Prostate gland (tissue), 2 donors: ENCODE data around the gene FEM1C. TPM values are rescaled to one million over a fixed set of nuclear protein-coding genes. Genes with fewer than 3 reads are reported as not detected.
A peak's percentile ranks its signal among the peaks of the same experiment; 100 is the strongest.

ENCODE experiments used
- DNase-seq: peaks from one replicate; pipeline ENCODE4 v3.0.0-alpha.2; 2019; ENCODE audit warnings: low spot score
- H3K27ac ChIP-seq, 2 donors: fragments of 200-600 bp; sonication (generic); 2 replicates each; pipeline ENCODE4 v1.5.1; 2017 to 2019
- H3K27me3 ChIP-seq: fragments of 200-600 bp; sonication (generic); replicated peaks from 2 replicates; pipeline ENCODE4 v1.5.1; 2019; ENCODE audit not compliant: insufficient read depth
- H3K36me3 ChIP-seq, 2 donors: fragments of 200-600 bp; sonication (generic); 1 replicate in 1 of 2; 2 replicates in 1 of 2; pipeline versions ENCODE4 v1.5.1 to v1.8.1; 2017 to 2019
- H3K4me1 ChIP-seq: fragments of 200-600 bp; sonication (generic); replicated peaks from 2 replicates; pipeline ENCODE4 v1.5.1; 2019
- H3K4me3 ChIP-seq, 2 donors: fragments of 200-600 bp; sonication (generic); 2 replicates each; pipeline ENCODE4 v1.5.1; 2017 to 2019
- H3K9me3 ChIP-seq: fragments of 200-600 bp; sonication (generic); 2 replicates; pipeline ENCODE4 v1.5.1; 2017
- POLR2A ChIP-seq: fragments of 450-650 bp; IDR thresholded peaks from one replicate; pipeline ENCODE4 v1.6.1; 2016; ENCODE audit warnings: antibody characterized with exemption, mild to moderate bottlenecking
- POLR2AphosphoS5 ChIP-seq: sonication (generic); formaldehyde crosslinking; IDR thresholded peaks from one replicate; pipeline ENCODE4 v1.6.1; 2017; ENCODE audit warnings: antibody characterized with exemption
- WGBS: methylation state at CpG from one replicate; pipeline ENCODE4 v1.1.5; 2018; 5-methylcytosine and 5-hydroxymethylcytosine counted together
- intact Hi-C: fragments of 100-400 bp; cut with DNase I; formaldehyde crosslinking; loops from one replicate; pipeline ENCODE4 v1.14.2; 2022
- total RNA-seq, 2 donors: library from RNA; depleted of rRNA; stranded (reverse); fragments of >200 nt; gene quantifications; one replicate each; pipeline ENCODE4 v1.1.0, GENCODE V29; 2016
- TF ChIP-seq, protein P1 (sequence below), 4 experiments: fragments of 200-600 bp in 2 of 4; fragments of 450-650 bp in 2 of 4; sonication (generic) in 2 of 4; IDR thresholded peaks; 1 replicate in 3 of 4; 2 replicates in 1 of 4; pipeline ENCODE4 v1.5.1; 2016 to 2019; ENCODE audit warnings: antibody characterized with exemption in 4 of 4, mild to moderate bottlenecking in 2 of 4, moderate library complexity in 2 of 4

FEM1C gene
- total RNA-seq, 2 donors from 2014 or later, result 17.4 to 20.8 TPM

DNA sequence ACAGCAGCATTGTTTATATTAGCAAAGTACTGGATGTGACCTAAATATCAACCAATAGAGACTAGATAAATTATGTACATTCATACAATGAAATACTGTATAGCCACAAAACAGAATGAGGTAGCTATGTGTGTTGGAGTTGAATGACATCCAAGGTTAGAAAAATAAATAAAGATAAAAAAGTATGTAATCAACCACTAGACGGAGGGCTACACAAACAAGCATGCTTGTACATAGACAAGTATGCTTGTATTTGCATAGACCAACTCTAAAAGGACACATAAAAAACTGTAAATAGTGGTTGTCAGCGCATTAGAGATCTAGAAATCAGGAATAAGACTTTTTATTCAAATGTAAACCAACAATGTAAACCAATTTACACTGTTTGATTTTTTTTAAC is 3.0 kb downstream of the FEM1C start:
- DNase-seq, result no peak
- WGBS, result 19% methylated on average over 2 of the region's 2 CpGs
- Histone ChIP-seq H3K27ac (peak overlapping the region; percentile 98 to 99), H3K4me1 (no peaks in the 10 kb centered on the region), H3K4me3 (peak overlapping the region; percentile 83 to 85), H3K9me3 (no peaks in the 10 kb centered on the region), H3K27me3 (no peaks in the 10 kb centered on the region), H3K36me3 (no peaks in the 10 kb centered on the region)
- intact Hi-C loops, result loop anchor here (5.0 to 10.0 kb wide), 3 partner anchors 83 to 303 kb away; partner anchors contain the start of genes AP3S1, ATG12 and TMED7
- TF ChIP-seq POLR2A, result no peak
- TF ChIP-seq, protein P1, sequence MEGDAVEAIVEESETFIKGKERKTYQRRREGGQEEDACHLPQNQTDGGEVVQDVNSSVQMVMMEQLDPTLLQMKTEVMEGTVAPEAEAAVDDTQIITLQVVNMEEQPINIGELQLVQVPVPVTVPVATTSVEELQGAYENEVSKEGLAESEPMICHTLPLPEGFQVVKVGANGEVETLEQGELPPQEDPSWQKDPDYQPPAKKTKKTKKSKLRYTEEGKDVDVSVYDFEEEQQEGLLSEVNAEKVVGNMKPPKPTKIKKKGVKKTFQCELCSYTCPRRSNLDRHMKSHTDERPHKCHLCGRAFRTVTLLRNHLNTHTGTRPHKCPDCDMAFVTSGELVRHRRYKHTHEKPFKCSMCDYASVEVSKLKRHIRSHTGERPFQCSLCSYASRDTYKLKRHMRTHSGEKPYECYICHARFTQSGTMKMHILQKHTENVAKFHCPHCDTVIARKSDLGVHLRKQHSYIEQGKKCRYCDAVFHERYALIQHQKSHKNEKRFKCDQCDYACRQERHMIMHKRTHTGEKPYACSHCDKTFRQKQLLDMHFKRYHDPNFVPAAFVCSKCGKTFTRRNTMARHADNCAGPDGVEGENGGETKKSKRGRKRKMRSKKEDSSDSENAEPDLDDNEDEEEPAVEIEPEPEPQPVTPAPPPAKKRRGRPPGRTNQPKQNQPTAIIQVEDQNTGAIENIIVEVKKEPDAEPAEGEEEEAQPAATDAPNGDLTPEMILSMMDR (IDR thresholded peaks at IDR 0.05), result no peak
- no peak for TF ChIP-seq POLR2AphosphoS5

DNA sequence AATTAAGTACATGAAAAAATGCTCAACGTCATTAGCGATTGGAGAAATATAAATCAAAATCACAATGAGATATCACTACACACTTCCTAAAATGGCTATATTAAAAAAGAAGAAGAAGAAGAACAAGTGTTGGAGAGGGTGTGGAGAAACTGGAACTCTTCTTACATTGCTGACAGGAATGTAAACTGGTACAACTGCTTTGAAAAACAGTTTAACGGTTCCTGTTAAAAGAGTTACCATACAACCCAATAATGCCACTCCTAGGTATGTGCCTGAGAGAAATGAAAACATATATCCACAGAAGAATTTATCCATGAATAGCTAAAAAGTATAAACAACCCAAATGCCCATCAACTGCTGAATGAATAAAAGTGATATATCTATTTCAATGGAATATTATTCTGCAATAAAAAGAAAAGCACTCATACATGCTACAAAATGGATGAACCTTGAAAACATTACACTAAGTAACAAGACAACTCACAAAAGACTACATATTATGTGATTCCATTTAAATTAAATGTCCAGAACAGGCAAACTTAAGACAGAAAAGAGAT is 9.0 kb downstream of the FEM1C start:
- H3K9me3 ChIP-seq, result no peaks in the 10 kb centered on the region
- intact Hi-C loops, result no loop called here
- TF ChIP-seq POLR2A (no peak), POLR2AphosphoS5 (no peak)
- TF ChIP-seq, protein P1 (IDR thresholded peaks at IDR 0.05), result no peak
- no peak for DNase-seq
- H3K4me3 ChIP-seq, result no peak overlapping the region
- no peaks in the 10 kb centered on the region for H3K36me3 ChIP-seq
- WGBS, result 85% methylated on average over 3 of the region's 3 CpGs
- no peak overlapping the region for H3K27ac ChIP-seq
- H3K4me1 ChIP-seq, result no peaks in the 10 kb centered on the region
- H3K27me3 ChIP-seq, result no peaks in the 10 kb centered on the region

DNA sequence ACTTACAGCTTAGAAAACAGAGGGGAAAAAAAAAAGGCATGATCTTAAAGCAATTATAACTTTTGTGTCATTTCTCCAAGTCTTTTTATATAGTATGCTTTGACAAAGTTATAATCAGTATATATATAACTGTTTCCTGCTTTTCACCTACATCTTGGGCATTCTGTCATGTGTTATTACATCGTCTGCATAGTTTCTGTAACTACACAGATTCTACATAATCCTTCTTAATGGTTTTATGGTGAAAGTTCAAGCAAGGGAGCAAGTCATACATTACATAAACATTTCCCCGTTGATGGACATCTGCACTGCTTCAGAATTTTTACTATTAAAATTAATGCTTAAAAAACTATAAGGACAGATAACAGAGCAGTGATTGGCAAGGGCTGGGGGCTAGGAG is 12.1 kb downstream of the FEM1C start:
- H3K4me1 ChIP-seq, result no peaks in the 10 kb centered on the region
- 35% methylated on average over 2 of the region's 2 CpGs for WGBS
- no peaks in the 10 kb centered on the region for H3K36me3 ChIP-seq

DNA sequence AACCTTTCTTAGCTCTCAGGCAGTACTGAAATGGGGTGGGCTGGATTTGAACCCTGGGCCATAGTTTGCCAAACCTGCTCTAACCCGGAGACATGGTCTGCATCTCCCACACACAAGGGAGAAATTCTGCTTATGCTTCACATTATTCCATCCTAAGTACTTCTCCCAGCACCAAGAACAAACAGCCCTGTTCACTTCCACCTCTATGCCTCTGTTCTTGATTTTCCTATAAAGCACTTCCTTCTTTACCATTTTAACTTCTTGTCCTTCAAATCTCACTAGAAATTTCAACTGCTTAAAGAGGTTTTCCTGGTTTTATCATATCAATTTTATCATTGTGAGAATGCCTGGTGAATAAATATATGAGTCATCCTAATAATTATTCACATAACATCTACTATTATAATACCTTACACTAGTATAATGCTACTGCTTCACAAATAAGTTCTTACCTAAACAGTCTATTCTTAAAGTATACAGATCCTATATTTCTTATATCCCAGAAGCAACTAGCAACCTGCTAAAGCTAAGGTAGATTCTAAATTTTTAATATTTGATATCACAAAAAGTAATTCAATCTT is 12.7 kb downstream of the FEM1C start:
- TF ChIP-seq POLR2AphosphoS5 (no peak), POLR2A (no peak)
- TF ChIP-seq, protein P1 (IDR thresholded peaks at IDR 0.05), result no peak
- Histone ChIP-seq H3K36me3 (no peaks in the 10 kb centered on the region), H3K9me3 (no peaks in the 10 kb centered on the region), H3K4me3 (no peak overlapping the region), H3K4me1 (no peaks in the 10 kb centered on the region), H3K27me3 (no peaks in the 10 kb centered on the region), H3K27ac (no peak overlapping the region)
- 92% methylated on average over 1 of the region's 1 CpG for WGBS
- no peak for DNase-seq
- intact Hi-C loops, result no loop called here

More for the DNA sequence above, 12.1 kb downstream of the FEM1C start:
- Histone ChIP-seq H3K27me3 (no peaks in the 10 kb centered on the region), H3K9me3 (no peaks in the 10 kb centered on the region), H3K4me3 (no peak overlapping the region), H3K27ac (no peak overlapping the region)
- intact Hi-C loops, result no loop called here
- TF ChIP-seq, protein P1 (IDR thresholded peaks at IDR 0.05), result no peak
- TF ChIP-seq POLR2A, result no peak
- DNase-seq, result no peak

DNA sequence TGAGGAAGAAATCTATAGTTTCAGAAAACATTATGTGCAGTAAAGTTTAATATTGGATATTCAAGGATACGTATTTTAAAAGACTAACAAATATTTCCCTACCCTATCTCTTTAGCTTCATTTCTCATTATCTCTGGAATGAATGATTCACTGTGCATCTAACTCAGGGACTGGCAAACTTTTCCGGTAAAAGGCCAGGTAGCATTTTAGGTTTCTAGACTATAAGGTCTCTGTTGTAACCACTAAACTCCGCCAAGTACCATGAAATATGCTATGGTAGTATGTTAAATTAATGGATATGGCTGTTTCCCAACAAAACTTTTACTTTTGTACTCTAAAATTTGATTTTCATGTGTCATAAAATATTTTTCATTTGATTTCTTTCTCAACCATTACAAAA is 13.2 kb downstream of the FEM1C start:
- intact Hi-C loops, result no loop called here
- Histone ChIP-seq H3K9me3 (no peaks in the 10 kb centered on the region), H3K4me1 (no peaks in the 10 kb centered on the region), H3K27ac (no peak overlapping the region), H3K4me3 (no peak overlapping the region), H3K27me3 (no peaks in the 10 kb centered on the region), H3K36me3 (no peaks in the 10 kb centered on the region)
- WGBS, result 97% methylated on average over 3 of the region's 3 CpGs
- TF ChIP-seq POLR2A (no peak), POLR2AphosphoS5 (no peak)
- TF ChIP-seq, protein P1 (IDR thresholded peaks at IDR 0.05), result no peak
- DNase-seq, result no peak
